Measurements from ENCODE around the gene SCAMP2.

- TF ChIP-seq GATA2 (IDR thresholded peaks at IDR 0.05; ENCODE audit: low read depth, low read length) (no peak), GATA3 (IDR thresholded peaks at IDR 0.05; ENCODE audit: low read depth, low read length) (no peak)
These were observed 70.2 kb downstream of the SCAMP2 start for GRCh38 chr15:74802862-74803447.
